GM12873 (cell line): ENCODE results near the gene NGRN.

ENCODE experiments used
- CTCF ChIP-seq: IDR thresholded peaks from 2 replicates; pipeline ENCODE4 v1.5.1; 2012; ENCODE audit warnings: low read depth, mild to moderate bottlenecking, moderate library complexity, low read length, control low read depth; ENCODE audit not compliant: insufficient read depth; ENCODE audit errors: missing control alignments

The NGRN gene

GRCh38 chr15:90295270-90295648 lies 29.8 kb downstream of the NGRN start:
- no peak for TF ChIP-seq CTCF

GRCh38 chr15:90297021-90297420 lies 31.5 kb downstream of the NGRN start:
- no peak for TF ChIP-seq CTCF

DNA sequence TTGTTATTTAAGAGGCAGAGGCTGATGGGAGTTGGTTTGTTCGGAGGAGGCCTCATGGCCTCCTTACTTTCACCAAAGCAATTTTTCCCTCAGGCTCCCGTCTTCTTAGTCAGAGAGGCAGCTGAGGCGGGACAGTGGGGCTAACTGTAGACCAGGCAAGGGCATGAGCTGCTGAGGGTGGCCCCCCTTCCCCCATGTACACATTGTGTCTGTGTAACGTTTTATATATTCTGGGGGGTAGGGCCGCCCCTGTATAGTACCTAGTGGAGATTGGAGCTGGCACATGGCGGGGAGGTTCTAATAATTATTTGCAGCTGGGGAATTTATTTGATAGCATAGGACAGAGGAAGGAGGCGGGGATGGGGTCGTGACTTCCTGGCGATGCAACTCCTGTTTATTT lies 35.1 kb downstream of the NGRN start:
- TF ChIP-seq CTCF: no peak

DNA sequence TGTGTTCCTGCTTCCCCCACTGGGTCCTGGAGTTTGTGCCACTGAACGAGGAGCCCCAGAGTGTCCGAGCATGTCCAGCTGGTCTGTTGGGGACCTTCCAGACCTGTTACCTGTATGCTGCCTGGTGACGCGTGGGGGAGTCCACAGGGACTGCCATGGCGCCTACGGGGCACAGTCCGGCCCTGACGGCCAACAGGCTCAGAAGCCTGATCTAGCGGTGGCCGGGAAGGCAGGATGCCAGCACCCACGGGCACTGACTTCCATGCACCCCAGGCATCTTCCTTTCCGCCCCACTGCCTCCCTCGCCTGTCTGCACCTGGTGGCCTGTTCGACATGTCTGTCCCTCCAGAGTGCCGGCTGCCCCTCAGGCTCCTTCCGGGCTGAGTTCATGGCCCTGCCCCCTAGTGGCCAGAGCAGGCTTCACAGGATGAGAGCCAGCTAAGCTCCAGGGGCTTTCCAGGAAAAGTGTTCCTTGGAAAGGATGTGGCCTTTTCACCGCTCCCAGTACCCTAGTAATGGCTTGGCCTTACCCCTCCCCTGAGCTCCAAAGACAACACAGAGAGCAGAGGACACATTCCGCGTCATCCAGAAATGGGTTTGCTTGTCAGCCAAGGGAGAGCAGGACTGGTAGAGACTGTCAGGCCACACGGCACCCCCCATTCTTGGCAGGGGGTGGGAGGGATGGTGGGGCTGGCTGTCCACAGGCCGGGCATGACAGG lies 35.7 kb downstream of the NGRN start:
- peak; percentile 96 for TF ChIP-seq CTCF

DNA sequence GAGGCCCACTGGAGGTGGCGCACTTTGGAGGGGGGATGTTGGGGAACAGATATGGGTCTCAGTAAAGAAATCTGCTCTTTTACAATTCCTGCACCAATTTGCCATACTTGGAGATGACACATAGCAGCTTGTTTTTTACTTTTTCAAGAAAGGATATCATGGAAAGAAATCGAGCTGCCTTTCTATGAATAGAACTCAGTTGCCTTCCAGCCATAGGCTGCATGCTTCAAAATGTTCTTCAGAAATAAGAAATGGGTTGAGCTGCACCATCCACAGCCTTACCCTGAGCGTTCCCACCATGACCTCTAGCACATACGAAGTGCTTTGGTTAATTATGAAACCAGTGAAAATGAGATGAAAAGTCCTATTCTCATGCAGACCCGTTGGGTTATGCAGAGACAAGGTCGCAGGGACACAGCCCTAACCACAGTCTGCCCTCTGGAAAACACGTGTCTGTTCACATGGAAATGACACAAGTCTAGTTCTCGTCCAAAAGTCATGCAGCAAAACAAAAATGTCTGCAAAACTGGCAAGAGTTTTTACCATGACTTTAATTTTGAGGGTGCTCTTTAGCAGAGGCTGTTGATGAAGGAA lies 36.3 kb downstream of the NGRN start:
- no peak for TF ChIP-seq CTCF

DNA sequence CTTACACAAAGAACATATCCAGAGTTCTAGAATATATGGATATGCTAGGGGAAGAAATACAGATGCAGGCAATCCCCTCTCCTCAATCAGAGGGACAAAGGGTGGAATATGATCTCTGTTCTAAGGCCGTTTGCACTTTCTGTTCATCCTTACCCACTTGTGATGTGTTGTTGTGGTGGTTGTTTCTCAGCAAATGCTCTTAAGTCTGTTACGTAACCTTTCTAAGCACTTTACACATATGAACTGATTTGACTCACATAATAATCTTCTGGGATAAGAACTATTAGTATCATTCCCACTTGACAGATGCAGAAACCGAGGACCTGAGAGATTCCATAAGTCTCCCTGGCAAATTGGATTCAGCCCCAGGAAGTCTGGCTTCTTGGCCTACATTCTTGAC lies 40.5 kb downstream of the NGRN start:
- no peak for TF ChIP-seq CTCF

GRCh38 chr15:90306560-90306959 lies 41.1 kb downstream of the NGRN start:
- peak; percentile 6 for TF ChIP-seq CTCF
